K562 (cell line): Measurements from ENCODE around the gene ICAM3. TPM values are rescaled to one million over a fixed set of nuclear protein-coding genes. Genes with fewer than 3 reads are reported as not detected.
A peak's percentile ranks its signal among the peaks of the same experiment; 100 is the strongest.

ENCODE experiments used
- ESRRB ChIP-seq: fragments of 250-450 bp; sonication (Bioruptor Pico); IDR thresholded peaks from 2 replicates; pipeline ENCODE4 v1.5.0; 2020; ENCODE audit warnings: mild to moderate bottlenecking, moderate library complexity, borderline replicate concordance
- EWSR1 ChIP-seq: fragments of 450-650 bp; IDR thresholded peaks from 2 replicates; pipeline ENCODE4 v1.6.1; 2018; ENCODE audit warnings: borderline replicate concordance, mild to moderate bottlenecking, low read depth, moderate library complexity; ENCODE audit not compliant: partially characterized antibody
- FOS ChIP-seq: IDR thresholded peaks from 3 replicates; pipeline ENCODE4 v1.6.1; 2011; ENCODE audit not compliant: insufficient read length; ENCODE audit errors: extremely low read depth
- HIVEP1 ChIP-seq: fragments of 250-450 bp; sonication (Bioruptor Pico); IDR thresholded peaks from 2 replicates; pipeline ENCODE4 v1.4.0; 2020; ENCODE audit warnings: mild to moderate bottlenecking
- NFE2L1 ChIP-seq: fragments of 450-650 bp; IDR thresholded peaks from 2 replicates; pipeline ENCODE4 v1.6.1; 2016; ENCODE audit warnings: missing genetic modification characterization, low read depth, mild to moderate bottlenecking, missing compliant biosample characterization, moderate library complexity, borderline replicate concordance
- PHB2 ChIP-seq: fragments of 450-650 bp; IDR thresholded peaks from 2 replicates; pipeline ENCODE4 v1.6.1; 2017; ENCODE audit warnings: low read depth
- RBM22 ChIP-seq: fragments of 200-400 bp; formaldehyde crosslinking; IDR thresholded peaks from 2 replicates; pipeline ENCODE4 v1.6.1; 2018; ENCODE audit warnings: low read length, low read depth; ENCODE audit not compliant: poor library complexity, severe bottlenecking
- SMAD3 ChIP-seq: fragments of 450-650 bp; formaldehyde crosslinking; conservative IDR thresholded peaks from 2 replicates; pipeline ENCODE4 v1.4.0; 2020; ENCODE audit warnings: mild to moderate bottlenecking
- SREBF2 ChIP-seq: sonication (generic); formaldehyde crosslinking; IDR thresholded peaks from 2 replicates; pipeline ENCODE4 v1.4.0; 2020; ENCODE audit warnings: mild to moderate bottlenecking, missing genetic modification reagents
- ZNF76 ChIP-seq: fragments of 250-450 bp; sonication (Bioruptor Pico); IDR thresholded peaks from 2 replicates; pipeline ENCODE4 v1.4.0; 2020; ENCODE audit warnings: mild to moderate bottlenecking, moderate library complexity, borderline replicate concordance
- polyA plus RNA-seq, 8 experiments: library from polyadenylated mRNA; depleted of rRNA in 4 of 8; stranded (reverse) in 5 of 8; unstranded in 3 of 8; fragments of >200 nt; fragmentation: Nextera tagmentation in 2 of 8; fragmentation: Illumina TruSeq in 1 of 8; extraction: Ambion mirVana in 2 of 8; extraction: Trizol in 1 of 8; gene quantifications; 2 replicates each; pipeline versions ENCODE4 v1.2.1 to v1.2.3, GENCODE V29; 2011 to 2014; ENCODE audit warnings: inconsistent platforms in 1 of 8, missing spikeins in 1 of 8
- total RNA-seq, 7 experiments: library from RNA; depleted of rRNA in 6 of 7; stranded (reverse); fragments of >200 nt in 6 of 7; fragmentation: Illumina TruSeq in 2 of 7; extraction: Trizol in 2 of 7; gene quantifications; 2 replicates each; pipeline versions ENCODE4 v1.2.1 to v1.2.3, GENCODE V29; 2011 to 2021; ENCODE audit warnings: low replicate concordance in 1 of 7
- TF ChIP-seq, protein P1 (sequence below): fragments of 200-800 bp; sonication (Bioruptor generic); IDR thresholded peaks from 2 replicates; pipeline ENCODE4 v1.6.1; 2017; ENCODE audit warnings: missing genetic modification characterization, missing compliant biosample characterization
- TF ChIP-seq, protein P2 (sequence below): sonication (generic); formaldehyde crosslinking; IDR thresholded peaks from 2 replicates; pipeline ENCODE4 v1.8.0; 2023; ENCODE audit warnings: missing genetic modification reagents, mild to moderate bottlenecking, borderline replicate concordance
- TF ChIP-seq, protein P3 (sequence below): fragments of 250-450 bp; sonication (Bioruptor Pico); IDR thresholded peaks from 2 replicates; pipeline ENCODE4 v1.4.0; 2020; ENCODE audit warnings: borderline replicate concordance
- TF ChIP-seq, protein P4 (sequence below): fragments of 450-650 bp; IDR thresholded peaks from 2 replicates; pipeline ENCODE4 v1.7.1; 2018; ENCODE audit warnings: mild to moderate bottlenecking, low read depth; ENCODE audit not compliant: partially characterized antibody

ICAM3 gene
- total and polyA plus RNA-seq, 9 of the 15 experiments (the other 6 are each of a cell fraction or from before 2014, with no cell fraction given): 6.5 to 39.5 (median 24.2) TPM

DNA sequence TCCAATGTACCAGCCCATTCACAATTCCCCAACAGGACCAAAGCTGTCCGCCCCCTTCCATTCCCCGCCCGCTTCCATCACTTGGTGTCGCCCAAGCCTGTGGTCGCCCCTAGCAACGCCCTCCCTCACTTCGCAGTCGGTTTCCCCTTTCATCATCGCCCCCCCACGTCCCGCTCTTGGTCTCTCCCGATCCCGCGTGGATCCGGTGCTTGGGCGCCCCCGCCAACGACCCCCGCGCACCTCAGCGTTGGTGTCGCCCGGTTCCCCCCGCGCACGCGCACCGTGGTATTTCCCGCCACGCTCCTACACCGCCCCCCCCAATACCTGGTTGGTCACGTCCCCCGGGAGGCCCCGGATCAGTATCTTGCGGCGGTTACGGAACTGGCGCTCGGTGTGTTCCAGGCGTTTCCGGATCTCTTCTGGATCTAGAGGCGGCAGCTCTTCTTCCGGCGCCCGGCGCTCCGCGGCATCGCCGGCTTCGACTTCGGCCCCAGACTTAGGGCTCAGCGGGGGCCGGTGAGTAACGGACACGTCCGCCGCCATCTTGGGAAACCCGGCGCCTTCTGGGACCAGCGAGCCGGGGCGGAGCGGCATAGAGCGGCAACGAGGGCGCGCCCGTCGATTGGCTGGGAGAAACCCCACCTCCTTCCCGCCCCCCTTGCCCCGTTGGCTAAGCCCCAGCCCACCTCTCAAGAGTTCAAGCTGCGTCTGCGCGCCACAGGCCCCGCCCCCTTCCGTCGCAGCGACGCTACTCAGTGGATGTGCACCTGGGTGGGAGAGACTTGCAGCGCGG lies 6.3 kb downstream of the ICAM3 start, which contains the start of gene RAVER1 (continued):
- TF ChIP-seq SMAD3: no peak
- no peak for TF ChIP-seq ESRRB
- TF ChIP-seq ZNF76 (CRISPR knock-in tag): no peak
- TF ChIP-seq EWSR1: no peak
- TF ChIP-seq, protein P1, sequence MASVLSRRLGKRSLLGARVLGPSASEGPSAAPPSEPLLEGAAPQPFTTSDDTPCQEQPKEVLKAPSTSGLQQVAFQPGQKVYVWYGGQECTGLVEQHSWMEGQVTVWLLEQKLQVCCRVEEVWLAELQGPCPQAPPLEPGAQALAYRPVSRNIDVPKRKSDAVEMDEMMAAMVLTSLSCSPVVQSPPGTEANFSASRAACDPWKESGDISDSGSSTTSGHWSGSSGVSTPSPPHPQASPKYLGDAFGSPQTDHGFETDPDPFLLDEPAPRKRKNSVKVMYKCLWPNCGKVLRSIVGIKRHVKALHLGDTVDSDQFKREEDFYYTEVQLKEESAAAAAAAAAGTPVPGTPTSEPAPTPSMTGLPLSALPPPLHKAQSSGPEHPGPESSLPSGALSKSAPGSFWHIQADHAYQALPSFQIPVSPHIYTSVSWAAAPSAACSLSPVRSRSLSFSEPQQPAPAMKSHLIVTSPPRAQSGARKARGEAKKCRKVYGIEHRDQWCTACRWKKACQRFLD (CRISPR knock-in tag): peak; percentile 67; the same call in 1 of the 2 replicates
- TF ChIP-seq, protein P2, sequence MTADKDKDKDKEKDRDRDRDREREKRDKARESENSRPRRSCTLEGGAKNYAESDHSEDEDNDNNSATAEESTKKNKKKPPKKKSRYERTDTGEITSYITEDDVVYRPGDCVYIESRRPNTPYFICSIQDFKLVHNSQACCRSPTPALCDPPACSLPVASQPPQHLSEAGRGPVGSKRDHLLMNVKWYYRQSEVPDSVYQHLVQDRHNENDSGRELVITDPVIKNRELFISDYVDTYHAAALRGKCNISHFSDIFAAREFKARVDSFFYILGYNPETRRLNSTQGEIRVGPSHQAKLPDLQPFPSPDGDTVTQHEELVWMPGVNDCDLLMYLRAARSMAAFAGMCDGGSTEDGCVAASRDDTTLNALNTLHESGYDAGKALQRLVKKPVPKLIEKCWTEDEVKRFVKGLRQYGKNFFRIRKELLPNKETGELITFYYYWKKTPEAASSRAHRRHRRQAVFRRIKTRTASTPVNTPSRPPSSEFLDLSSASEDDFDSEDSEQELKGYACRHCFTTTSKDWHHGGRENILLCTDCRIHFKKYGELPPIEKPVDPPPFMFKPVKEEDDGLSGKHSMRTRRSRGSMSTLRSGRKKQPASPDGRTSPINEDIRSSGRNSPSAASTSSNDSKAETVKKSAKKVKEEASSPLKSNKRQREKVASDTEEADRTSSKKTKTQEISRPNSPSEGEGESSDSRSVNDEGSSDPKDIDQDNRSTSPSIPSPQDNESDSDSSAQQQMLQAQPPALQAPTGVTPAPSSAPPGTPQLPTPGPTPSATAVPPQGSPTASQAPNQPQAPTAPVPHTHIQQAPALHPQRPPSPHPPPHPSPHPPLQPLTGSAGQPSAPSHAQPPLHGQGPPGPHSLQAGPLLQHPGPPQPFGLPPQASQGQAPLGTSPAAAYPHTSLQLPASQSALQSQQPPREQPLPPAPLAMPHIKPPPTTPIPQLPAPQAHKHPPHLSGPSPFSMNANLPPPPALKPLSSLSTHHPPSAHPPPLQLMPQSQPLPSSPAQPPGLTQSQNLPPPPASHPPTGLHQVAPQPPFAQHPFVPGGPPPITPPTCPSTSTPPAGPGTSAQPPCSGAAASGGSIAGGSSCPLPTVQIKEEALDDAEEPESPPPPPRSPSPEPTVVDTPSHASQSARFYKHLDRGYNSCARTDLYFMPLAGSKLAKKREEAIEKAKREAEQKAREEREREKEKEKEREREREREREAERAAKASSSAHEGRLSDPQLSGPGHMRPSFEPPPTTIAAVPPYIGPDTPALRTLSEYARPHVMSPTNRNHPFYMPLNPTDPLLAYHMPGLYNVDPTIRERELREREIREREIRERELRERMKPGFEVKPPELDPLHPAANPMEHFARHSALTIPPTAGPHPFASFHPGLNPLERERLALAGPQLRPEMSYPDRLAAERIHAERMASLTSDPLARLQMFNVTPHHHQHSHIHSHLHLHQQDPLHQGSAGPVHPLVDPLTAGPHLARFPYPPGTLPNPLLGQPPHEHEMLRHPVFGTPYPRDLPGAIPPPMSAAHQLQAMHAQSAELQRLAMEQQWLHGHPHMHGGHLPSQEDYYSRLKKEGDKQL: no peak
- no peak for TF ChIP-seq HIVEP1 (CRISPR knock-in tag)
- TF ChIP-seq FOS: no peak
- TF ChIP-seq, protein P3, sequence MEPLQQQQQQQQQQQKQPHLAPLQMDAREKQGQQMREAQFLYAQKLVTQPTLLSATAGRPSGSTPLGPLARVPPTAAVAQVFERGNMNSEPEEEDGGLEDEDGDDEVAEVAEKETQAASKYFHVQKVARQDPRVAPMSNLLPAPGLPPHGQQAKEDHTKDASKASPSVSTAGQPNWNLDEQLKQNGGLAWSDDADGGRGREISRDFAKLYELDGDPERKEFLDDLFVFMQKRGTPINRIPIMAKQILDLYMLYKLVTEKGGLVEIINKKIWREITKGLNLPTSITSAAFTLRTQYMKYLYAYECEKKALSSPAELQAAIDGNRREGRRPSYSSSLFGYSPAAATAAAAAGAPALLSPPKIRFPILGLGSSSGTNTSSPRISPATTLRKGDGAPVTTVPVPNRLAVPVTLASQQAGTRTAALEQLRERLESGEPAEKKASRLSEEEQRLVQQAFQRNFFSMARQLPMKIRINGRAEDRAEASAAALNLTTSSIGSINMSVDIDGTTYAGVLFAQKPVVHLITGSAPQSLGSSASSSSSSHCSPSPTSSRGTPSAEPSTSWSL (CRISPR knock-in tag): no peak
- 0 out of 2 replicates have a peak, but pooled peaks have one; percentile 23 for TF ChIP-seq SREBF2 (CRISPR knock-in tag)
- peak; percentile 82 for TF ChIP-seq RBM22
- TF ChIP-seq, protein P4, sequence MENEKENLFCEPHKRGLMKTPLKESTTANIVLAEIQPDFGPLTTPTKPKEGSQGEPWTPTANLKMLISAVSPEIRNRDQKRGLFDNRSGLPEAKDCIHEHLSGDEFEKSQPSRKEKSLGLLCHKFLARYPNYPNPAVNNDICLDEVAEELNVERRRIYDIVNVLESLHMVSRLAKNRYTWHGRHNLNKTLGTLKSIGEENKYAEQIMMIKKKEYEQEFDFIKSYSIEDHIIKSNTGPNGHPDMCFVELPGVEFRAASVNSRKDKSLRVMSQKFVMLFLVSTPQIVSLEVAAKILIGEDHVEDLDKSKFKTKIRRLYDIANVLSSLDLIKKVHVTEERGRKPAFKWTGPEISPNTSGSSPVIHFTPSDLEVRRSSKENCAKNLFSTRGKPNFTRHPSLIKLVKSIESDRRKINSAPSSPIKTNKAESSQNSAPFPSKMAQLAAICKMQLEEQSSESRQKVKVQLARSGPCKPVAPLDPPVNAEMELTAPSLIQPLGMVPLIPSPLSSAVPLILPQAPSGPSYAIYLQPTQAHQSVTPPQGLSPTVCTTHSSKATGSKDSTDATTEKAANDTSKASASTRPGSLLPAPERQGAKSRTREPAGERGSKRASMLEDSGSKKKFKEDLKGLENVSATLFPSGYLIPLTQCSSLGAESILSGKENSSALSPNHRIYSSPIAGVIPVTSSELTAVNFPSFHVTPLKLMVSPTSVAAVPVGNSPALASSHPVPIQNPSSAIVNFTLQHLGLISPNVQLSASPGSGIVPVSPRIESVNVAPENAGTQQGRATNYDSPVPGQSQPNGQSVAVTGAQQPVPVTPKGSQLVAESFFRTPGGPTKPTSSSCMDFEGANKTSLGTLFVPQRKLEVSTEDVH: peak; percentile 95
- TF ChIP-seq PHB2: peak; percentile 25; the same call in 1 of the 2 replicates
- no peak for TF ChIP-seq NFE2L1 (tag)
